ENCODE data around the gene ATP11B.
A peak's percentile ranks its signal among the peaks of the same experiment; 100 is the strongest.

The ATP11B gene
- long read RNA-seq, donor 1 = 0 reads
- long read RNA-seq, donor 2, full-length matches to known transcripts = 1 of 1 reads
- long read RNA-seq, donor 2, partial matches to known transcripts = 0 of 1 reads
- long read RNA-seq, donor 2, other reads (novel, unspliced or antisense) = 0 of 1 reads
- long read RNA-seq, donor 3, full-length matches to known transcripts = 1 of 1 reads
- long read RNA-seq, donor 3, partial matches to known transcripts = 0 of 1 reads
- long read RNA-seq, donor 3, other reads (novel, unspliced or antisense) = 0 of 1 reads
- long read RNA-seq, donor 4, full-length matches to known transcripts = 1 of 1 reads
- long read RNA-seq, donor 4, partial matches to known transcripts = 0 of 1 reads
- long read RNA-seq, donor 4, other reads (novel, unspliced or antisense) = 0 of 1 reads
- long read RNA-seq, donor 5 = 0 reads
- long read RNA-seq, donor 6 = 0 reads
- long read RNA-seq, donor 7, full-length matches to known transcripts = 5 of 17 reads
- long read RNA-seq, donor 7, partial matches to known transcripts = 12 of 17 reads
- long read RNA-seq, donor 7, other reads (novel, unspliced or antisense) = 0 of 17 reads
- long read RNA-seq, donor 8 = 0 reads

- peak; percentile 97 for DNase-seq
These were observed at the start of gene ATP11B for GRCh38 chr3:182792901-182793662. ATP11B (plus strand) TSS chr3:182793504; CDS start chr3:182793760, 256 bp downstream.

- DNase-seq = no peak
These were observed 46.3 kb upstream of the ATP11B start for GRCh38 chr3:182746959-182747358.

DNA sequence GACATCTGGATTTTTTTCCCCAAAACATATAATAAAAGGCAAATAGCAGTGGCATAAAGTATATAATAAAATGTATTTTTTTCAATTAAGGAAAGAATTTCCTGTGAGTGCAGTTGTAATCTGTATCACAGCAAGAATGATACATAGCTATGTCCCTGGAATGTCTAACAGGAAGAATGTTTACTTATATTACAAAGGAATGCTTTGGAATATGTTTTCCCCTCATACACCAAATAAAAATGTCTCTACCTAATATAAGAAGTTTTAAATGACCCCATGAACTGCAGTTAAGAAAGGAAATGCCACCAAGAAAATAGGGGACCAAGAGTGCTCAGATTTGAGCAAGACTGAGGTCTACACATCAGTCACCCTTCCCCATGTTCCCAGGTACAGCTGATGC lies 38.0 kb upstream of the ATP11B start:
- DNase-seq = no peak

DNA sequence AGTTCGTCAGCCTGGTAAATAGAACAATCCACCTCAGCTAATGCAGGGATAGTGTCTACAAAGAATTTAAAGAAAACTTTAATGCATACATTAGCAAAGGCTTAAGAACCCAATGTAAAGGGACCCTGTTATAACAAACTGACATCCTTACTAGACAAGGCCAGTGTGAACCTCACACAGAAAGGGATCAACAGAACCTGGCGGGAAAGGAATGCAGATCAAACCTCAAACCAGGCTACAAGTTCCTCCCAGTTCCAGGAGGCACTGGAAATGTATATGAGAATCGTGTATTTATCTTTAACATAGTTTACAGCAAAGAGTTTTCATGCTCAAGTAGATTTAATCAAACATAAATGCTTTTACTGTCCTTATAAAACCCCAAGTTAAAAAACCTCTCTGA lies 37.6 kb upstream of the ATP11B start:
- DNase-seq = no peak

DNA sequence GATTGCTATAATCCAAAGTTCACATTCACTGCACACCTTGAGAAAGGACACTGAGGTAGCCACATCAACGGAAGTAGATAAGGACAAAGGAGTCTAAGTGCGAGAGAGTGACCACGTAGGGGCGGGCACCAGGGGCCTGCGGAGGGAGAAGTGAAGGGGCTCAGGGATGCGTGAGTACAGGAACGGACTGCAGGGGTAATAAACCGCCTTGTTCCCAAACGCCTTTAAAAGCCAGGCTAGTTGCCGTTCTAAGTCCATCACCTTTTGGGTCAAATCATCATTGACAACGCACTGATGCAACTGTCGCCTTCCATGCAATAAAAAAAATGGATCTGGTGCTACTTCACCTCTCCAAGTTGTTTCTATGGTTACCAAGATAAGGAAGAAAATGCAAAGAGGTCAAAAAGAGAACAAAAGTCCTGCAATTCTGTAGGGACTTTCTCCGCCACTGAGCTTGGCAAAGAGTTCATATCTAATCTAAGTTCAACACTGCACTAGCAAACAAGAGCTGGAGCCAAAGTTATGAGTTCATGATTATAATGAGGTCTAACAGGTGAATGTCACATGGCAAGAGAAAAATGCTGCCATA lies 32.6 kb upstream of the ATP11B start:
- no peak for DNase-seq

- no peak for DNase-seq
These were observed 29.4 kb upstream of the ATP11B start for GRCh38 chr3:182763896-182764295.

- no peak for DNase-seq
These were observed 28.0 kb upstream of the ATP11B start for GRCh38 chr3:182765287-182765686.

GRCh38 chr3:182766099-182766498 lies 27.2 kb upstream of the ATP11B start:
- DNase-seq = no peak

DNA sequence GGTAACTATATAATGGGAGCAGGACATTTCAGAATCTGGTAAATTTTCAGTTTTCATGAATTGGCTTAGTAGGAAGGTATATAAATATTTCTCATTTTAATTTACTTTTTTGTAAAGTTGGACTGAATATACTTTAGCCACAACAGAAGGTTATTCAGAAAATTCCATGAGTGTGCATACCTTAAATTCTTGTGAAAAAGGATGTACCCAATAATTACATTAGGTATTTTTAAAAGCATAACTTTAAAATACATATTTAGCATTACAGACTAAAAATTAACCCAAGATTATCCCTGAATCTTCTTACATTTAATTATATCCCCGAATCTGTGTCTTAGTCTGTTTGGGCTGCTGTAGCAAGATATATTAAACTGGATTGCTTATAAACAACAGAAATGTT lies 24.9 kb upstream of the ATP11B start:
- no peak for DNase-seq

DNA sequence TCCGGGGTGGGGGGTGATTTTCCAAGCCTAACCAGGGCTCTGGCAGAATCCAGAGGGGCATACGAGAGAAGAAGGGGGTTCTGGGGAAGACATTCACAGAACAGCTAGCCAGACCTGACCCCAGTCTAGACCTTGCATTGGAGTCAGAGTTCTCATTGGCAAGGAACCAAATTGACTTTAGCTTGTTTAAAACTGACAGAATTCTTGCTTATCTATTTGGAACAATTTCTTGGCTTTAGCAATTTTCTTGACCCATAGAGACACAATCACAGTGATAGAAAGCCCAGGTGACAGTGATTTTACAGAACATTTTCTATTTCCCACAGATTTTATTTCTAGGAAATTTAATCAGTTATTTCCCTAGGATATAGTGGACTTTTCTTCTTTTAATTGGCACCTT lies 23.6 kb upstream of the ATP11B start:
- DNase-seq = no peak

DNA sequence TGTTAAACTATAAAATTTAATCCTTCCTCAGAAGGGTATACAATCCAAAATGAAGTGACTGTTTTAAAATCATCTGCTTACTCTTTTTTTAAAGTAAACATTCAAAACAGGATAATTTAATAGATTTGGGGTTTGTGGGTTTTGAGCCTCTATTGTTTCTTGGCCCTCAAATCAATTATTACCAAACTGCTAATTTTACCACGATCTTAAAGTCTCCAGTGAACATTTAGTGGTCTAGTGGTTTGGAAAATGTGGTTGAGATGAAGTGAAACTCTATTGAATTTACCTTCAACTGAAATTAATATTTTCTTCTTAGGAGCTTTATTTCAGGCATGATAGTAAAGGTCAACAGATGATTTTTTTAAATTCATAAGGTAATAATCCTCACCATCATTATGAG lies 11.2 kb upstream of the ATP11B start:
- DNase-seq = no peak

DNA sequence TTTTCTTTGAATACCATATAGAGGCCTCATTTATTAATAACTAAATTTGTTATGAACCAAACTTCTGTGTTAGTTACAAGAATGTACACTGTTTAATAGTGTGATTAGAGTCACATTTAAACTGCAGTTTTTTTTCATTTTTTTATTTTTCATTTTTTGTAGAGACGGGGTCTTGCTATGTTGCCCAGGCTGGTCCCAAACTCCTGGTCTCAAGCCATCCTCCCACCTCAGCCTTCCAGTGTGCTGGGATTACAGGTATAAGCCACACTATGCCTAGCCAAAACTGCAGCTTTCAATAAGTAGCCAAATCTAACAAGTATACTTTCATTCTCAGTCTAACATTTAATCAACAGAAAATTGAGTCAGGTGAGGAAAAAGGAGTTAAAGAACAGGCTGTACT lies 10.2 kb upstream of the ATP11B start:
- DNase-seq = no peak

GRCh38 chr3:182784542-182784941 lies 8.8 kb upstream of the ATP11B start:
- no peak for DNase-seq

DNA sequence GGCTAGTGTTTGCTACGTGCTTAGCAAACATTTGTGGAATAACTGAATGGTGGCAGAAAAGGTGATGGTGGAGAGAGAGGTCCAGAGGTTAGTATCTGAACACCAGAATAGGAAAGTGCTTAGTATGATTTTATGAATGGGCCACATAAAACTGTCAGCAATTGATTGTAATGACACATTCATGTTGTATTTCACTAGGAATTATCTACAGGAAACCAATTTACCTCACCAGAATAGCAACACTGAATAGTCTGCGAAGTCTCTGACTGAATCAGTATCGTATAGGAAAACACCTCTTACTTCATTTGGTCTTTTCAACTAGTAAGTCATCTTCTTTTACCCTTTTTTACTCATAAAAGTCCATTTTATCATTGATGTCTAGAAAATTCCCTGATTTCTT lies 8.2 kb upstream of the ATP11B start:
- DNase-seq = no peak

DNA sequence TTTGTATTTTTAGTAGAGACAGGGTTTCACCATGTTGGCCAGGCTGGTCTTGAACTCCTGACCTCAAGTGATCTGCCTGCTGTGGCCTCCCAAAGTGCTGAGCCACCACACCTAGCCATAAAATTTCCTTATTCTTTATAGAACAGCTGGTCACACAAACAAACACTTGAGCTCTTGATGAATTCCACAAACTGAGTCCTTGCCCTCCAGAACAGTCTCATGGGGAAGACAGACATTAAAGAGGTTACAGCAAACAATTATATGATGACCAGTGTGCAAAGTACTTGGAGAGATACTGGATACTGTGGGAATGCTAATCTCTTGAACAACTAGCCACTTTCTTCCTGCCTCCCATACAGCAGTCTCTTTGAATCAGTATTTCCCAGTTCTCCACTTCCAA lies 7.5 kb upstream of the ATP11B start:
- DNase-seq = no peak

DNA sequence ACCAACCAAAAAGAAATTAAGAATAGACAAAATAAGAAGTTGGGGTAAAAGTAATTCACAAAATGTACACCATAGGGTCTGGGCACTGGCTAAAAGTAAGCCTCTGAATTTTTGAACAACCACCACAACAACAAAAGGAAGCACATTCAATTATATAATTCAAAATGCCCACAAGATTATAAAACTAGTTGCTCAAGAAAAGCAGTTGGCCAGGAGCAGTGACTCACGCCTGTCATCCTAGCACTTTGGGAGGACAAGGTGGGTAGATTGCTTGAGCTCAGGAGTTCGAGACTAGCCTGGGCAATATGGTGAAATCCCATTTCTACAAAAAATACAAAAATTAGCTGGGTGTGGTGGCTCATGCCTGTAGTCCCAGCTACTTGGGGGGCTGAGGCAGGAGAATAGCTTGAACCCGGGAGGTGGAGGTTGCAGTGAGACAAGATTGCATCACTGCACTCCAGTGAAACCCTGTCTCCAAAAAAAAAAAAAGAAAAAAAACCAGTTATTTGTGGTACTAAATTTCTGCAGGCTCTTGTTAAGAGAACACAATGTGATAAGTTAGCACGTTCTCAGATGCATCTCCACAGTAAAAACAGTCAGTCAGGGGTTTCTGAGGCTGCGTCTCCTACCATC lies 6.6 kb upstream of the ATP11B start:
- DNase-seq = no peak

- DNase-seq = no peak
These were observed 5.8 kb upstream of the ATP11B start for GRCh38 chr3:182787302-182788036.

- no peak for DNase-seq
These were observed 3.9 kb upstream of the ATP11B start for GRCh38 chr3:182789371-182789770.

DNA sequence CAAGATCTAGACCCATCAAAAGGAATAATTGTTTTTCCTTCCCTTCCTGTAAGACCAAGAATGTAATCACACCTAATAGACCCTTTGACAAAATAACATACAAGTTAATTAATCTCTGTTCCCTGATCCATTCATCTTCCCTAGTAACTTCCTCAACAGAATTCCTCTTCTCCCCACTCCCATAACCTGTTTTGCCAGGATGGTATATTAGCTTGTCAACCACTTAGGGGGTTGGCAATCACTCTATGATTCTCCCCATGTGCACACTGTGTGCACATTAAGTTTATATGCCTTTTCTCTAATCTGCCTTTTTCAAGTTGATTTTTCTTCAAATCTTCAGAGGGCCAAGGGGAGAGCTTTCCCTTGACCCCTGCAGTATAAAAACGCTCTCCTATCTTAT lies 2.7 kb upstream of the ATP11B start:
- no peak for DNase-seq

- DNase-seq = peak; percentile 90
These were observed 555 bp downstream of the ATP11B start for GRCh38 chr3:182793663-182794454.

Measured in right kidney (tissue), 9 donors.